Left ventricle myocardium inferior (tissue), 1 donor: ENCODE data around the gene UGT1A7. TPM values are rescaled to one million over a fixed set of nuclear protein-coding genes. Genes with fewer than 3 reads are reported as not detected.

Experiments used
- DNase-seq: peaks from one replicate; pipeline ENCODE4 v3.0.0-alpha.2; 2020
- H3K27ac ChIP-seq: fragments of 200-600 bp; replicated peaks from 2 replicates; pipeline ENCODE4 v1.8.0; 2021
- H3K27me3 ChIP-seq: fragments of 200-600 bp; 2 replicates; pipeline ENCODE4 v1.8.0; 2021; ENCODE audit warnings: low read depth
- H3K36me3 ChIP-seq: fragments of 200-600 bp; 2 replicates; pipeline ENCODE4 v1.8.0; 2021
- H3K4me1 ChIP-seq: fragments of 200-600 bp; 2 replicates; pipeline ENCODE4 v1.8.0; 2021
- H3K4me3 ChIP-seq: fragments of 200-600 bp; 2 replicates; pipeline ENCODE4 v1.8.0; 2021; ENCODE audit warnings: mild to moderate bottlenecking, moderate library complexity
- H3K9me3 ChIP-seq: fragments of 200-600 bp; replicated peaks from 2 replicates; pipeline ENCODE4 v1.8.0; 2021
- CTCF ChIP-seq: fragments of 200-600 bp; IDR thresholded peaks from 2 replicates; pipeline ENCODE4 v1.8.0; 2021; ENCODE audit warnings: antibody characterized with exemption, mild to moderate bottlenecking, borderline replicate concordance
- intact Hi-C: fragments of 100-400 bp; cut with micrococcal nuclease; formaldehyde crosslinking; loops from one replicate; pipeline ENCODE4 v1.11.0; 2022
- total RNA-seq: library from RNA; stranded (reverse); fragmentation: NEBNext Ultra II Directional; extraction: Animal tissue kit (Norgen Biotek cat#: 25700); gene quantifications from one replicate; pipeline ENCODE4 v1.2.1, GENCODE V29; 2021
- donor health status: DM: no; HTN: yes; CAD: no; lungs with severe emphysema.

Gene UGT1A7
- total RNA-seq, 1 donor from 2014 or later: not detected

GRCh38 chr2:233815861-233816260, 134.2 kb downstream of the UGT1A7 start:
- H3K27me3 ChIP-seq: peaks cover 31% of the 10 kb centered on the region
- TF ChIP-seq CTCF: no peak
- DNase-seq: no peak
- no peaks in the 10 kb centered on the region for H3K4me1 ChIP-seq
- no peaks in the 10 kb centered on the region for H3K36me3 ChIP-seq
- no peak overlapping the region for H3K27ac ChIP-seq
- H3K4me3 ChIP-seq: no peak overlapping the region
- intact Hi-C loops: no loop called here
- peaks cover 11% of the 10 kb centered on the region for H3K9me3 ChIP-seq

GRCh38 chr2:233816334-233816733, 134.6 kb downstream of the UGT1A7 start:
- Histone ChIP-seq H3K27ac (no peak overlapping the region), H3K9me3 (peaks cover 11% of the 10 kb centered on the region), H3K4me1 (no peaks in the 10 kb centered on the region), H3K27me3 (peaks cover 26% of the 10 kb centered on the region), H3K4me3 (no peak overlapping the region), H3K36me3 (no peaks in the 10 kb centered on the region)
- no peak for DNase-seq
- intact Hi-C loops: no loop called here
- no peak for TF ChIP-seq CTCF

GRCh38 chr2:233816771-233817170, 135.1 kb downstream of the UGT1A7 start:
- no peak for DNase-seq
- peaks cover 11% of the 10 kb centered on the region for H3K9me3 ChIP-seq
- no peak for TF ChIP-seq CTCF
- no peak overlapping the region for H3K27ac ChIP-seq
- H3K36me3 ChIP-seq: no peaks in the 10 kb centered on the region
- H3K4me1 ChIP-seq: no peaks in the 10 kb centered on the region
- intact Hi-C loops: no loop called here
- H3K27me3 ChIP-seq: peaks cover 22% of the 10 kb centered on the region
- no peak overlapping the region for H3K4me3 ChIP-seq

GRCh38 chr2:233817361-233817911, 135.7 kb downstream of the UGT1A7 start:
- no peak for TF ChIP-seq CTCF
- Histone ChIP-seq H3K36me3 (no peaks in the 10 kb centered on the region), H3K27me3 (peaks cover 24% of the 10 kb centered on the region), H3K9me3 (peaks cover 11% of the 10 kb centered on the region), H3K4me3 (no peak overlapping the region), H3K4me1 (no peaks in the 10 kb centered on the region), H3K27ac (no peak overlapping the region)
- intact Hi-C loops: no loop called here
- no peak for DNase-seq

GRCh38 chr2:233817995-233818638, 136.4 kb downstream of the UGT1A7 start:
- H3K4me3 ChIP-seq: no peak overlapping the region
- intact Hi-C loops: no loop called here
- H3K4me1 ChIP-seq: no peaks in the 10 kb centered on the region
- H3K9me3 ChIP-seq: peaks cover 11% of the 10 kb centered on the region
- no peak for TF ChIP-seq CTCF
- H3K27me3 ChIP-seq: peaks cover 30% of the 10 kb centered on the region
- no peak for DNase-seq
- no peaks in the 10 kb centered on the region for H3K36me3 ChIP-seq
- no peak overlapping the region for H3K27ac ChIP-seq
